SK-N-SH (cell line): Measurements from ENCODE around the gene MEGF10.

Experiments used
- GABPA ChIP-seq: IDR thresholded peaks from 2 replicates; pipeline ENCODE4 v1.4.0; 2012; ENCODE audit warnings: low read depth, mild to moderate bottlenecking
- JUND ChIP-seq: IDR thresholded peaks from 2 replicates; pipeline ENCODE4 v1.4.0; 2012
- MAX ChIP-seq: IDR thresholded peaks from 2 replicates; pipeline ENCODE4 v1.4.0; 2012; ENCODE audit warnings: low read depth
- NRF1 ChIP-seq: IDR thresholded peaks from 2 replicates; pipeline ENCODE4 v1.6.1; 2012; ENCODE audit warnings: low read depth, mild to moderate bottlenecking, low read length
- POLR2AphosphoS5 ChIP-seq: IDR thresholded peaks from 2 replicates; pipeline ENCODE4 v1.6.1; 2012; ENCODE audit warnings: low read depth, low read length
- TCF12 ChIP-seq: IDR thresholded peaks from 2 replicates; pipeline ENCODE4 v1.4.0; 2012
- TF ChIP-seq, protein P1 (sequence below): fragments of 200-600 bp; sonication (generic); IDR thresholded peaks from 2 replicates; pipeline ENCODE4 v1.6.1; 2017; ENCODE audit warnings: antibody characterized with exemption, mild to moderate bottlenecking, moderate library complexity

- TF ChIP-seq POLR2AphosphoS5 (no peak), TCF12 (no peak), JUND (no peak), MAX (no peak), NRF1 (no peak), GABPA (no peak)
- TF ChIP-seq, protein P1, sequence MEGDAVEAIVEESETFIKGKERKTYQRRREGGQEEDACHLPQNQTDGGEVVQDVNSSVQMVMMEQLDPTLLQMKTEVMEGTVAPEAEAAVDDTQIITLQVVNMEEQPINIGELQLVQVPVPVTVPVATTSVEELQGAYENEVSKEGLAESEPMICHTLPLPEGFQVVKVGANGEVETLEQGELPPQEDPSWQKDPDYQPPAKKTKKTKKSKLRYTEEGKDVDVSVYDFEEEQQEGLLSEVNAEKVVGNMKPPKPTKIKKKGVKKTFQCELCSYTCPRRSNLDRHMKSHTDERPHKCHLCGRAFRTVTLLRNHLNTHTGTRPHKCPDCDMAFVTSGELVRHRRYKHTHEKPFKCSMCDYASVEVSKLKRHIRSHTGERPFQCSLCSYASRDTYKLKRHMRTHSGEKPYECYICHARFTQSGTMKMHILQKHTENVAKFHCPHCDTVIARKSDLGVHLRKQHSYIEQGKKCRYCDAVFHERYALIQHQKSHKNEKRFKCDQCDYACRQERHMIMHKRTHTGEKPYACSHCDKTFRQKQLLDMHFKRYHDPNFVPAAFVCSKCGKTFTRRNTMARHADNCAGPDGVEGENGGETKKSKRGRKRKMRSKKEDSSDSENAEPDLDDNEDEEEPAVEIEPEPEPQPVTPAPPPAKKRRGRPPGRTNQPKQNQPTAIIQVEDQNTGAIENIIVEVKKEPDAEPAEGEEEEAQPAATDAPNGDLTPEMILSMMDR, result no peak
Measured at GRCh38 chr5:127420758-127421157, 130.2 kb downstream of the MEGF10 start.
